Neural crest cell (in vitro differentiated cells): ENCODE results near the gene BUB3. TPM values are rescaled to one million over a fixed set of nuclear protein-coding genes. Genes with fewer than 3 reads are reported as not detected.
A peak's percentile ranks its signal among the peaks of the same experiment; 100 is the strongest.
"Not testable (repeated sequence)": the region's sequence is repeated elsewhere in the genome, so short reads cannot be mapped to it uniquely, and the experiment has no call there.

Source experiments
- DNase-seq: peaks from one replicate; pipeline ENCODE4 v3.0.0; 2021; ENCODE audit warnings: low read depth, mixed read lengths, low spot score
- H3K27ac Mint-ChIP-seq: one replicate; pipeline ENCODE4 v1.8.0; 2021; ENCODE audit warnings: mild to moderate bottlenecking, mixed read lengths; ENCODE audit not compliant: unreplicated experiment
- H3K27me3 Mint-ChIP-seq: 2 replicates; pipeline ENCODE4 v1.8.0; 2021; ENCODE audit warnings: low read depth, mild to moderate bottlenecking, mixed read lengths
- H3K36me3 Mint-ChIP-seq: 2 replicates; pipeline ENCODE4 v1.8.0; 2021; ENCODE audit warnings: low read depth, mild to moderate bottlenecking, mixed read lengths
- H3K4me1 Mint-ChIP-seq: 2 replicates; pipeline ENCODE4 v1.8.0; 2021; ENCODE audit warnings: mixed read lengths
- H3K4me3 Mint-ChIP-seq: one replicate; pipeline ENCODE4 v1.8.0; 2021; ENCODE audit warnings: mild to moderate bottlenecking, mixed read lengths
- H3K9me3 Mint-ChIP-seq: 2 replicates; pipeline ENCODE4 v1.8.0; 2021; ENCODE audit warnings: mixed read lengths
- CTCF ChIP-seq: fragments of 200-600 bp; sonication (generic); conservative IDR thresholded peaks from 2 replicates; pipeline ENCODE4 v1.5.0; 2021; ENCODE audit warnings: antibody characterized with exemption, mild to moderate bottlenecking
- total RNA-seq: library from RNA; stranded (reverse); gene quantifications from 2 replicates; pipeline ENCODE4 v1.2.1, GENCODE V29; 2021

BUB3 gene
- total RNA-seq, 1 donor from 2014 or later, result 171 TPM

- Mint-ChIP-seq H3K4me1 (no peaks in the 10 kb centered on the region), H3K4me3 (no peak overlapping the region), H3K27ac (peak overlapping the region; percentile 10), H3K9me3 (peaks cover 6% of the 10 kb centered on the region), H3K27me3 (no peaks in the 10 kb centered on the region), H3K36me3 (peaks cover 42% of the 10 kb centered on the region)
- DNase-seq, result no peak
- TF ChIP-seq CTCF, result no peak
Observed at GRCh38 chr10:123175389-123176387, 21.5 kb downstream of the BUB3 start.

- not testable (repeated sequence) for H3K4me1 Mint-ChIP-seq, H3K27me3 Mint-ChIP-seq, DNase-seq, H3K9me3 Mint-ChIP-seq, H3K27ac Mint-ChIP-seq, H3K4me3 Mint-ChIP-seq
- peaks cover 48% of the 10 kb centered on the region for H3K36me3 Mint-ChIP-seq
Observed at GRCh38 chr10:123178390-123178789, 24.2 kb downstream of the BUB3 start.

GRCh38 chr10:123180101-123181090 lies 26.2 kb downstream of the BUB3 start:
- H3K27me3 Mint-ChIP-seq, result no peaks in the 10 kb centered on the region
- H3K4me1 Mint-ChIP-seq, result no peaks in the 10 kb centered on the region
- no peak for DNase-seq
- no peak for TF ChIP-seq CTCF
- H3K36me3 Mint-ChIP-seq, result peaks cover 55% of the 10 kb centered on the region
- no peak overlapping the region for H3K4me3 Mint-ChIP-seq
- no peak overlapping the region for H3K27ac Mint-ChIP-seq
- peaks cover 18% of the 10 kb centered on the region for H3K9me3 Mint-ChIP-seq

GRCh38 chr10:123183724-123184123 lies 29.5 kb downstream of the BUB3 start:
- no peak overlapping the region for H3K27ac Mint-ChIP-seq
- no peak overlapping the region for H3K4me3 Mint-ChIP-seq
- H3K36me3 Mint-ChIP-seq, result peaks cover 44% of the 10 kb centered on the region
- H3K4me1 Mint-ChIP-seq, result no peaks in the 10 kb centered on the region
- peaks cover 18% of the 10 kb centered on the region for H3K9me3 Mint-ChIP-seq
- no peaks in the 10 kb centered on the region for H3K27me3 Mint-ChIP-seq
- TF ChIP-seq CTCF, result no peak
- DNase-seq, result no peak

- Mint-ChIP-seq H3K4me3 (no peak overlapping the region), H3K27me3 (no peaks in the 10 kb centered on the region), H3K36me3 (peaks cover 45% of the 10 kb centered on the region), H3K27ac (no peak overlapping the region), H3K4me1 (no peaks in the 10 kb centered on the region), H3K9me3 (peaks cover 18% of the 10 kb centered on the region)
- DNase-seq, result no peak
- TF ChIP-seq CTCF, result no peak
Observed at GRCh38 chr10:123187781-123188180, 33.6 kb downstream of the BUB3 start.
